H9 (cell line): ENCODE data around the gene KMT2C. TPM values are rescaled to one million over a fixed set of nuclear protein-coding genes. Genes with fewer than 3 reads are reported as not detected.

Source experiments
- DNase-seq: peaks from one replicate; pipeline ENCODE4 v3.0.0-alpha.2; 2017
- H2AFZ ChIP-seq: one replicate; pipeline ENCODE4 v1.6.1; 2013; ENCODE audit warnings: mild to moderate bottlenecking, low read length, control low read depth, moderate library complexity
- H2AK5ac ChIP-seq: 2 replicates; pipeline ENCODE4 v1.6.1; 2013; ENCODE audit warnings: low read length, control low read depth, mixed read lengths; ENCODE audit not compliant: insufficient read length
- H2BK120ac ChIP-seq: one replicate; pipeline ENCODE4 v1.6.1; 2013; ENCODE audit warnings: low read depth, mild to moderate bottlenecking, low read length, control low read depth, inconsistent platforms; ENCODE audit not compliant: poor library complexity, severe bottlenecking
- H2BK12ac ChIP-seq: 2 replicates; pipeline ENCODE4 v1.6.1; 2013; ENCODE audit warnings: low read length, control low read depth, mixed read lengths, low read depth; ENCODE audit not compliant: insufficient read length
- H2BK15ac ChIP-seq: 2 replicates; pipeline ENCODE4 v1.6.1; 2013; ENCODE audit warnings: low read depth, low read length, control low read depth
- H2BK20ac ChIP-seq: one replicate; pipeline ENCODE4 v1.6.1; 2013; ENCODE audit warnings: low read depth, mild to moderate bottlenecking, low read length, control low read depth, inconsistent platforms; ENCODE audit not compliant: poor library complexity, severe bottlenecking
- H2BK5ac ChIP-seq: 2 replicates; pipeline ENCODE4 v1.6.1; 2013; ENCODE audit warnings: low read length, control low read depth, mixed read lengths; ENCODE audit not compliant: insufficient read length
- H3K14ac ChIP-seq: 2 replicates; pipeline ENCODE4 v1.6.1; 2013; ENCODE audit warnings: low read length, control low read depth; ENCODE audit not compliant: insufficient read depth
- H3K18ac ChIP-seq: 2 replicates; pipeline ENCODE4 v1.6.1; 2013; ENCODE audit warnings: low read depth, mild to moderate bottlenecking, mixed read lengths, low read length, control low read depth; ENCODE audit not compliant: insufficient read length
- H3K23ac ChIP-seq: 2 replicates; pipeline ENCODE4 v1.6.1; 2013; ENCODE audit warnings: low read length, control low read depth, mixed read lengths, low read depth; ENCODE audit not compliant: insufficient read length
- H3K23me2 ChIP-seq: 2 replicates; pipeline ENCODE4 v1.6.1; 2013; ENCODE audit warnings: low read depth, mild to moderate bottlenecking, mixed read lengths, low read length, control low read depth; ENCODE audit not compliant: insufficient read length, poor library complexity, severe bottlenecking
- H3K27ac ChIP-seq: 2 replicates; pipeline ENCODE4 v1.5.1; 2013; ENCODE audit warnings: low read length, control low read depth, mixed read lengths, low read depth; ENCODE audit not compliant: insufficient read length
- H3K27me3 ChIP-seq: 2 replicates; pipeline ENCODE4 v1.6.1; 2013; ENCODE audit warnings: low read length, control low read depth, inconsistent platforms; ENCODE audit not compliant: insufficient read depth
- H3K4ac ChIP-seq: 2 replicates; pipeline ENCODE4 v1.6.1; 2013; ENCODE audit warnings: low read depth, mild to moderate bottlenecking, control low read depth, inconsistent platforms, low read length, moderate library complexity
- H3K4me1 ChIP-seq: 2 replicates; pipeline ENCODE4 v1.6.1; 2013; ENCODE audit warnings: low read length, control low read depth, inconsistent platforms; ENCODE audit not compliant: insufficient read depth
- H3K4me2 ChIP-seq: 2 replicates; pipeline ENCODE4 v1.6.1; 2013; ENCODE audit warnings: low read length, control low read depth, mixed read lengths; ENCODE audit not compliant: insufficient read length, insufficient read depth
- H3K56ac ChIP-seq: 2 replicates; pipeline ENCODE4 v1.6.1; 2013; ENCODE audit warnings: low read depth, mild to moderate bottlenecking, mixed read lengths, low read length, control low read depth; ENCODE audit not compliant: insufficient read length
- H3K79me1 ChIP-seq: 2 replicates; pipeline ENCODE4 v1.6.1; 2013; ENCODE audit warnings: low read depth, mild to moderate bottlenecking, moderate library complexity, low read length, control low read depth, inconsistent platforms; ENCODE audit not compliant: insufficient read depth, poor library complexity, severe bottlenecking
- H3K79me2 ChIP-seq: 2 replicates; pipeline ENCODE4 v1.6.1; 2013; ENCODE audit warnings: low read length, control low read depth, inconsistent platforms; ENCODE audit not compliant: insufficient read depth
- H3K9ac ChIP-seq: 2 replicates; pipeline ENCODE4 v1.6.1; 2013; ENCODE audit warnings: low read length, control low read depth, mixed read lengths; ENCODE audit not compliant: insufficient read length; ENCODE audit errors: extremely low read depth
- H3K9me3 ChIP-seq: one replicate; pipeline ENCODE4 v1.6.1; 2013; ENCODE audit warnings: low read depth, low read length, inconsistent platforms; ENCODE audit not compliant: control insufficient read depth
- H3T11ph ChIP-seq: one replicate; pipeline ENCODE4 v1.6.1; 2013; ENCODE audit warnings: mild to moderate bottlenecking, low read length, control low read depth, inconsistent platforms
- H4K20me1 ChIP-seq: one replicate; pipeline ENCODE4 v1.6.1; 2013; ENCODE audit not compliant: control insufficient read depth, insufficient read length, insufficient read depth
- H4K5ac ChIP-seq: 2 replicates; pipeline ENCODE4 v1.6.1; 2013; ENCODE audit warnings: low read depth, mild to moderate bottlenecking, mixed read lengths, low read length, control low read depth; ENCODE audit not compliant: insufficient read length
- H4K8ac ChIP-seq: replicated peaks from 2 replicates; pipeline ENCODE4 v1.6.1; 2013; ENCODE audit warnings: low read length, control low read depth, mixed read lengths, low read depth; ENCODE audit not compliant: insufficient read length
- H4K91ac ChIP-seq: 2 replicates; pipeline ENCODE4 v1.6.1; 2013; ENCODE audit warnings: low read depth, mild to moderate bottlenecking, moderate library complexity, mixed read lengths, low read length, control low read depth; ENCODE audit not compliant: insufficient read length
- H3K27ac Mint-ChIP-seq, 3 experiments: 2 replicates in 2 of 3; 3 replicates in 1 of 3; pipeline ENCODE4 v1.8.0; 2020 to 2021; ENCODE audit warnings: mixed read lengths in 3 of 3, mild to moderate bottlenecking in 1 of 3, moderate library complexity in 1 of 3
- H3K27me3 Mint-ChIP-seq: 2 replicates; pipeline ENCODE4 v1.8.0; 2021; ENCODE audit warnings: low read depth, mild to moderate bottlenecking, moderate library complexity, mixed read lengths
- H3K36me3 Mint-ChIP-seq, 3 experiments: 2 replicates in 2 of 3; 3 replicates in 1 of 3; pipeline ENCODE4 v1.8.0; 2020 to 2021; ENCODE audit warnings: low read depth in 3 of 3, mixed read lengths in 3 of 3; ENCODE audit not compliant: insufficient read depth in 1 of 3
- H3K4me1 Mint-ChIP-seq, 2 experiments: 2 replicates each; pipeline ENCODE4 v1.8.0; 2020; ENCODE audit warnings: mixed read lengths in 2 of 2
- H3K4me3 Mint-ChIP-seq, 2 experiments: 2 replicates in 1 of 2; 3 replicates in 1 of 2; pipeline ENCODE4 v1.8.0; 2020 to 2021; ENCODE audit warnings: mild to moderate bottlenecking in 2 of 2, mixed read lengths in 2 of 2, moderate library complexity in 1 of 2
- H3K9me3 Mint-ChIP-seq, 2 experiments: 2 replicates in 1 of 2; 3 replicates in 1 of 2; pipeline ENCODE4 v1.8.0; 2020; ENCODE audit warnings: mild to moderate bottlenecking in 2 of 2, mixed read lengths in 2 of 2, moderate library complexity in 1 of 2
- CTCF ChIP-seq: fragments of 200-600 bp; sonication (generic); conservative IDR thresholded peaks from 3 replicates; pipeline ENCODE4 v1.8.0; 2021; ENCODE audit warnings: antibody characterized with exemption, mild to moderate bottlenecking
- WGBS: extraction: QIAGEN DNeasy Blood & Tissue Kit; methylation state at CpG from one replicate; pipeline ENCODE4 v1.1.7; 2013; ENCODE audit warnings: missing lambda C conversion rate, low lambda C conversion rate, mixed read lengths; ENCODE audit not compliant: insufficient read length; ENCODE audit errors: extremely low coverage; 5-methylcytosine and 5-hydroxymethylcytosine counted together
- total RNA-seq: library from RNA; stranded (reverse); gene quantifications from 2 replicates; pipeline ENCODE4 v1.2.1, GENCODE V29; 2021

KMT2C gene
- total RNA-seq, 1 experiment from 2014 or later: 32.2 TPM

- no peak for TF ChIP-seq CTCF
- Histone ChIP-seq H4K20me1 (no peaks in the 10 kb centered on the region), H3K79me2 (no peaks in the 10 kb centered on the region), H2BK12ac (no peak overlapping the region), H3K56ac (no peak overlapping the region), H3K4me2 (no peak overlapping the region), H2BK5ac (no peak overlapping the region), H3K9me3 (no peaks in the 10 kb centered on the region), H2BK120ac (no peak overlapping the region), H3K27me3 (no peaks in the 10 kb centered on the region), H3K4me1 (no peaks in the 10 kb centered on the region), H4K8ac (no peak overlapping the region), H3K27ac (no peak overlapping the region), H3K23ac (no peak overlapping the region), H4K91ac (no peak overlapping the region), H3K79me1 (no peaks in the 10 kb centered on the region), H3K14ac (no peak overlapping the region), H3T11ph (no peak overlapping the region), H2AFZ (no peak overlapping the region), H4K5ac (no peak overlapping the region), H3K9ac (no peak overlapping the region), H2BK20ac (no peak overlapping the region), H3K4ac (no peak overlapping the region), H3K23me2 (no peaks in the 10 kb centered on the region), H3K18ac (no peak overlapping the region), H2BK15ac (no peak overlapping the region), H2AK5ac (no peak overlapping the region)
- Mint-ChIP-seq H3K9me3 (peaks cover 4 to 12% of the 10 kb centered on the region in 2 experiments; a peak in 4 of 5 replicates), H3K36me3 (peaks cover 27 to 56% (median 53%) of the 10 kb centered on the region in 3 experiments; a peak in 6 of 7 replicates), H3K27me3 (no peaks in the 10 kb centered on the region; the same call in 1 of the 2 replicates), H3K27ac (no peak overlapping the region; a peak in 1 of 7 replicates), H3K4me3 (no peak overlapping the region), H3K4me1 (peaks cover 5 to 6% of the 10 kb centered on the region in 2 experiments)
- DNase-seq: no peak
- WGBS: no CpG with 5 or more reads among the region's 60 CpGs
Measured at GRCh38 chr7:152128741-152129461, 306.9 kb downstream of the KMT2C start.
